Loucy (cell line): ENCODE results near the gene ODC1.

Source experiments
- H2AFZ ChIP-seq: fragments of 200-600 bp; sonication (generic); 2 replicates; pipeline ENCODE4 v1.6.0; 2016; ENCODE audit warnings: antibody characterized with exemption, mild to moderate bottlenecking, low read length, moderate library complexity
- H3F3A ChIP-seq: fragments of 200-600 bp; 2 replicates; pipeline ENCODE4 v1.6.0; 2016; ENCODE audit warnings: antibody characterized with exemption, low read depth, mild to moderate bottlenecking
- H3K27me3 ChIP-seq: fragments of 200-600 bp; sonication (generic); 2 replicates; pipeline ENCODE4 v1.6.1; 2014; ENCODE audit warnings: low read length, mild to moderate bottlenecking; ENCODE audit not compliant: insufficient read depth, poor library complexity, severe bottlenecking
- H3K36me3 ChIP-seq: fragments of 200-600 bp; sonication (generic); 2 replicates; pipeline ENCODE4 v1.6.1; 2016; ENCODE audit warnings: low read length; ENCODE audit not compliant: insufficient read depth
- H3K4me1 ChIP-seq: fragments of 200-600 bp; sonication (generic); 2 replicates; pipeline ENCODE4 v1.5.1; 2014; ENCODE audit warnings: low read length, mild to moderate bottlenecking; ENCODE audit not compliant: insufficient read depth, poor library complexity, severe bottlenecking
- H3K4me2 ChIP-seq: fragments of 200-600 bp; sonication (generic); 2 replicates; pipeline ENCODE4 v1.6.0; 2014; ENCODE audit warnings: antibody characterized with exemption, low read length, low read depth, mild to moderate bottlenecking; ENCODE audit not compliant: poor library complexity, severe bottlenecking
- H3K4me3 ChIP-seq: fragments of 200-600 bp; sonication (generic); 2 replicates; pipeline ENCODE4 v1.5.1; 2014; ENCODE audit warnings: low read length, mild to moderate bottlenecking, mixed read lengths; ENCODE audit not compliant: poor library complexity, severe bottlenecking
- H3K79me2 ChIP-seq: fragments of 200-600 bp; sonication (generic); 2 replicates; pipeline ENCODE4 v1.6.1; 2014; ENCODE audit warnings: low read length; ENCODE audit not compliant: insufficient read depth
- H3K9ac ChIP-seq: fragments of 200-600 bp; sonication (generic); 2 replicates; pipeline ENCODE4 v1.6.0; 2014; ENCODE audit warnings: mild to moderate bottlenecking, low read depth, low read length, moderate library complexity; ENCODE audit not compliant: poor library complexity, severe bottlenecking
- H3K9me2 ChIP-seq: fragments of 200-600 bp; sonication (generic); replicated peaks from 2 replicates; pipeline ENCODE4 v1.6.1; 2016; ENCODE audit warnings: low read depth, low read length, mixed read lengths
- H3K9me3 ChIP-seq: fragments of 200-600 bp; sonication (generic); 2 replicates; pipeline ENCODE4 v1.6.1; 2014; ENCODE audit warnings: mild to moderate bottlenecking, antibody characterized with exemption, low read length, low read depth; ENCODE audit not compliant: insufficient read depth
- H4K20me1 ChIP-seq: fragments of 200-600 bp; sonication (generic); 2 replicates; pipeline ENCODE4 v1.6.0; 2014; ENCODE audit warnings: antibody characterized with exemption, low read length, mild to moderate bottlenecking; ENCODE audit not compliant: insufficient read depth, poor library complexity, severe bottlenecking
- CTCF ChIP-seq: fragments of 200-600 bp; sonication (generic); conservative IDR thresholded peaks from 2 replicates; pipeline ENCODE4 v1.5.1; 2014; ENCODE audit warnings: mild to moderate bottlenecking, antibody characterized with exemption, low read length
- EZH2phosphoT487 ChIP-seq: fragments of 200-600 bp; IDR thresholded peaks from 2 replicates; pipeline ENCODE4 v1.6.1; 2018; ENCODE audit warnings: antibody characterized with exemption, mild to moderate bottlenecking, moderate library complexity, borderline replicate concordance

Gene ODC1

DNA sequence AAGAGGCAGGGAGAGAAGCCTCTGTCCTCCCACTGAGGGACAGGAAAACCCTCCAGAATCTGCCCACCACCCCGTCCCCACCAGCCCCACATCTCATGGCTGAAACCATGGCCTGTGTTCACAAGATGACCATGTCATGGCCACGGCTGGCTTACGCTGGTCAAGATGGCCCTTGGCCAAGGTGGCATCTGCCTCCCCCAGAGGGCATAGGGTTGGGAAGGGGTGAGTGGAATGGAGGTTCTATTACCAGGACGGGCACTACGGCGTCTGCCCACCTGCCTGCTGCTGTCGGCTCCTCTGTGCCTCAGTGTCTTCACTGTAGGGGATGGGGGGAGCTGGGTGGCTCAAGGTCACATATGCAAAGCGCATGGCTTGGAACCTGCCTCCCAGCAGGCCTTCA lies 19.8 kb downstream of the ODC1 start:
- Histone ChIP-seq H3K27me3 (no peaks in the 10 kb centered on the region), H3K4me1 (no peaks in the 10 kb centered on the region), H3K9ac (no peak overlapping the region), H3K9me3 (no peaks in the 10 kb centered on the region), H3K36me3 (peaks cover 32% of the 10 kb centered on the region; the same call in 1 of the 2 replicates), H3F3A (no peaks in the 10 kb centered on the region), H3K9me2 (no peaks in the 10 kb centered on the region), H3K79me2 (no peaks in the 10 kb centered on the region), H2AFZ (no peak overlapping the region), H4K20me1 (no peaks in the 10 kb centered on the region), H3K4me3 (no peak overlapping the region), H3K4me2 (no peak overlapping the region)
- TF ChIP-seq CTCF (no peak), EZH2phosphoT487 (no peak)

- H3K9ac ChIP-seq = no peak overlapping the region
- H3K4me1 ChIP-seq = no peaks in the 10 kb centered on the region
- no peaks in the 10 kb centered on the region for H3K9me2 ChIP-seq
- no peak overlapping the region for H3K4me3 ChIP-seq
- no peaks in the 10 kb centered on the region for H3K27me3 ChIP-seq
- H3K4me2 ChIP-seq = no peak overlapping the region
- H3K36me3 ChIP-seq = peaks cover 39% of the 10 kb centered on the region; the same call in 1 of the 2 replicates
- H3F3A ChIP-seq = no peaks in the 10 kb centered on the region
- TF ChIP-seq CTCF (no peak), EZH2phosphoT487 (no peak)
- no peaks in the 10 kb centered on the region for H4K20me1 ChIP-seq
- no peaks in the 10 kb centered on the region for H3K79me2 ChIP-seq
- no peaks in the 10 kb centered on the region for H3K9me3 ChIP-seq
- H2AFZ ChIP-seq = no peak overlapping the region
These were observed 20.5 kb downstream of the ODC1 start for GRCh38 chr2:10427618-10427949.

- H3K36me3 ChIP-seq = peaks cover 45% of the 10 kb centered on the region; the same call in 1 of the 2 replicates
- H4K20me1 ChIP-seq = no peaks in the 10 kb centered on the region
- H3K4me2 ChIP-seq = no peak overlapping the region
These were observed 21.2 kb downstream of the ODC1 start for GRCh38 chr2:10426726-10427617.

More at GRCh38 chr2:10426726-10427617, 21.2 kb downstream of the ODC1 start:
- no peak for TF ChIP-seq EZH2phosphoT487
- no peak for TF ChIP-seq CTCF
- Histone ChIP-seq H3K79me2 (no peaks in the 10 kb centered on the region), H3F3A (no peaks in the 10 kb centered on the region), H3K9me2 (no peaks in the 10 kb centered on the region), H3K27me3 (no peaks in the 10 kb centered on the region), H3K4me3 (no peak overlapping the region), H3K4me1 (no peaks in the 10 kb centered on the region), H3K9ac (no peak overlapping the region), H2AFZ (no peak overlapping the region), H3K9me3 (no peaks in the 10 kb centered on the region)
